Endothelial cell of umbilical vein (primary cell): Measurements from ENCODE around the gene AQP10. TPM values are rescaled to one million over a fixed set of nuclear protein-coding genes. Genes with fewer than 3 reads are reported as not detected.

ENCODE experiments used
- BruUV-seq: library from RNA; stranded (reverse); fragments of 400-500 nt; replicated peaks from 2 replicates; lab custom pipeline; 2021; lab: Mats Ljungman, UMichigan
- CTCF ChIA-PET: fragments of 300-600, 350-600 bp; sonication (Branson Sonifier 250); formaldehyde crosslinking; loops from one replicate; lab custom pipeline; 2021; ENCODE audit warnings: antibody characterized with exemption, inconsistent platforms; lab: Charles Lee
- POLR2A ChIA-PET: fragments of 300-600, 350-600 bp; sonication (Branson Sonifier 250); formaldehyde crosslinking; loops from one replicate; lab custom pipeline; 2021; ENCODE audit warnings: antibody characterized with exemption, inconsistent platforms; lab: Charles Lee
- DNase-seq: peaks from one replicate; pipeline ENCODE4 v3.0.0-alpha.2; 2011; ENCODE audit warnings: low read depth, low spot score
- FAIRE-seq: peaks from 2 replicates; lab custom pipeline; 2011; peaks lifted over from hg19 to GRCh38; lab: Jason Lieb, UNC
- H2AFZ ChIP-seq: 2 replicates; pipeline ENCODE4 v1.6.0; 2012; ENCODE audit warnings: low read depth, low read length, control low read depth, inconsistent platforms
- H3K27ac ChIP-seq: 2 replicates; pipeline ENCODE4 v1.5.1; 2011; ENCODE audit warnings: low read depth, mild to moderate bottlenecking, control low read depth, low read length, moderate library complexity; ENCODE audit not compliant: insufficient read depth
- H3K27me3 ChIP-seq, 2 experiments: 2 replicates each; pipeline versions ENCODE4 v1.6.0 to v1.6.1; 2011; ENCODE audit warnings: low read length in 2 of 2, mixed read lengths in 1 of 2; ENCODE audit not compliant: control insufficient read depth in 2 of 2, insufficient read depth in 2 of 2
- H3K36me3 ChIP-seq, 2 experiments: 2 replicates in 1 of 2; 3 replicates in 1 of 2; pipeline ENCODE4 v1.5.1; 2011; ENCODE audit warnings: low read length in 2 of 2, mild to moderate bottlenecking in 1 of 2, moderate library complexity in 1 of 2; ENCODE audit not compliant: control insufficient read depth in 2 of 2, insufficient read depth in 2 of 2; ENCODE audit errors: extremely low read depth in 1 of 2
- H3K4me1 ChIP-seq: 3 replicates; pipeline ENCODE4 v1.5.1; 2011; ENCODE audit warnings: mild to moderate bottlenecking, low read length; ENCODE audit not compliant: control insufficient read depth, insufficient read depth; ENCODE audit errors: extremely low read depth
- H3K4me2 ChIP-seq: 2 replicates; pipeline ENCODE4 v1.6.1; 2011; ENCODE audit warnings: low read length, control low read depth, mixed read lengths; ENCODE audit not compliant: insufficient read depth
- H3K4me3 ChIP-seq, 3 experiments: fragments of 200-600 bp in 1 of 3; sonication (generic), shearing (Covaris generic) in 1 of 3; replicated peaks in 1 of 3; 2 replicates each; pipeline ENCODE4 v1.5.1; 2011 to 2016; ENCODE audit warnings: control low read depth in 3 of 3, low read length in 3 of 3, mild to moderate bottlenecking in 2 of 3, inconsistent platforms in 1 of 3, low read depth in 1 of 3, moderate library complexity in 1 of 3; ENCODE audit not compliant: insufficient read depth in 1 of 3
- H3K79me2 ChIP-seq: 2 replicates; pipeline ENCODE4 v1.6.0; 2012; ENCODE audit warnings: low read length, inconsistent platforms; ENCODE audit not compliant: control insufficient read depth, insufficient read depth
- H3K9ac ChIP-seq: replicated peaks from 2 replicates; pipeline ENCODE3; 2011; ENCODE audit warnings: low read length, control low read depth; ENCODE audit not compliant: insufficient read depth; ENCODE audit errors: extremely low read depth
- H3K9me1 ChIP-seq: replicated peaks from 3 replicates; pipeline ENCODE4 v1.6.0; 2011; ENCODE audit warnings: mild to moderate bottlenecking, low read length; ENCODE audit not compliant: control insufficient read depth, insufficient read depth; ENCODE audit errors: extremely low read depth
- H3K9me3 ChIP-seq: replicated peaks from 2 replicates; pipeline ENCODE4 v1.5.1; 2012; ENCODE audit warnings: low read length, inconsistent platforms; ENCODE audit not compliant: control insufficient read depth, insufficient read depth
- H4K20me1 ChIP-seq: replicated peaks from 2 replicates; pipeline ENCODE3; 2011; ENCODE audit warnings: mild to moderate bottlenecking, low read length; ENCODE audit not compliant: control insufficient read depth, insufficient read depth; ENCODE audit errors: extremely low read depth
- EZH2 ChIP-seq: IDR thresholded peaks from 2 replicates; pipeline ENCODE4 v1.6.1; 2012; ENCODE audit warnings: borderline replicate concordance, low read depth, mild to moderate bottlenecking, moderate library complexity, low read length, inconsistent platforms; ENCODE audit not compliant: severe bottlenecking
- FOS ChIP-seq: IDR thresholded peaks from 2 replicates; pipeline ENCODE4 v1.6.1; 2011; ENCODE audit warnings: mild to moderate bottlenecking, low read length, moderate library complexity, borderline replicate concordance; ENCODE audit not compliant: insufficient read depth
- GATA2 ChIP-seq: IDR thresholded peaks from 2 replicates; pipeline ENCODE4 v1.7.0; 2011; ENCODE audit warnings: low read depth, mild to moderate bottlenecking, moderate library complexity, mixed read lengths, low read length; ENCODE audit not compliant: insufficient read length, insufficient read depth
- JUN ChIP-seq: IDR thresholded peaks from 2 replicates; pipeline ENCODE4 v1.6.1; 2011; ENCODE audit warnings: borderline replicate concordance, low read depth; ENCODE audit not compliant: insufficient read length, insufficient read depth
- MYC ChIP-seq: IDR thresholded peaks from one replicate; pipeline ENCODE4 v1.6.1; 2011; ENCODE audit warnings: mild to moderate bottlenecking, low read depth, low read length
- POLR2A ChIP-seq: IDR thresholded peaks from 2 replicates; pipeline ENCODE4 v1.6.1; 2012; ENCODE audit warnings: low read depth, mild to moderate bottlenecking, control low read depth, low read length
- POLR2AphosphoS5 ChIP-seq: IDR thresholded peaks from 2 replicates; pipeline ENCODE4 v1.6.1; 2012; ENCODE audit warnings: low read depth, mild to moderate bottlenecking, control low read depth, low read length, moderate library complexity; ENCODE audit not compliant: insufficient read depth
- dilution Hi-C: fragments of 300-500 bp; cut with MboI; formaldehyde crosslinking; loops from one replicate; pipeline ENCODE4 v1.15.0; 2019; ENCODE audit warnings: low sequenced_read_pairs; ENCODE audit not compliant: extremely low pct_ligation_motif_present
- intact Hi-C: fragments of 100-400 bp; cut with micrococcal nuclease; formaldehyde crosslinking; loops from one replicate; pipeline ENCODE4 v1.10.0; 2022
- polyA plus RNA-seq, 4 experiments: library from polyadenylated mRNA; depleted of rRNA in 3 of 4; stranded (reverse) in 3 of 4; unstranded in 1 of 4; fragments of >200 nt; gene quantifications; 2 replicates each; pipeline versions ENCODE4 v1.2.1 to v1.2.3, GENCODE V29; 2011 to 2012; ENCODE audit warnings: missing spikeins in 1 of 4
- total RNA-seq: library from RNA; stranded (reverse); gene quantifications from 2 replicates; pipeline ENCODE4 v1.2.3, GENCODE V29; 2021
- TF ChIP-seq, protein P1 (sequence below): IDR thresholded peaks from 2 replicates; pipeline ENCODE4 v1.6.1; 2011; ENCODE audit not compliant: insufficient read depth, insufficient read length

AQP10 gene
- total and polyA plus RNA-seq, 2 donors (not counting 3 experiments of a cell fraction or from before 2014, with no cell fraction given), result not detected

DNA sequence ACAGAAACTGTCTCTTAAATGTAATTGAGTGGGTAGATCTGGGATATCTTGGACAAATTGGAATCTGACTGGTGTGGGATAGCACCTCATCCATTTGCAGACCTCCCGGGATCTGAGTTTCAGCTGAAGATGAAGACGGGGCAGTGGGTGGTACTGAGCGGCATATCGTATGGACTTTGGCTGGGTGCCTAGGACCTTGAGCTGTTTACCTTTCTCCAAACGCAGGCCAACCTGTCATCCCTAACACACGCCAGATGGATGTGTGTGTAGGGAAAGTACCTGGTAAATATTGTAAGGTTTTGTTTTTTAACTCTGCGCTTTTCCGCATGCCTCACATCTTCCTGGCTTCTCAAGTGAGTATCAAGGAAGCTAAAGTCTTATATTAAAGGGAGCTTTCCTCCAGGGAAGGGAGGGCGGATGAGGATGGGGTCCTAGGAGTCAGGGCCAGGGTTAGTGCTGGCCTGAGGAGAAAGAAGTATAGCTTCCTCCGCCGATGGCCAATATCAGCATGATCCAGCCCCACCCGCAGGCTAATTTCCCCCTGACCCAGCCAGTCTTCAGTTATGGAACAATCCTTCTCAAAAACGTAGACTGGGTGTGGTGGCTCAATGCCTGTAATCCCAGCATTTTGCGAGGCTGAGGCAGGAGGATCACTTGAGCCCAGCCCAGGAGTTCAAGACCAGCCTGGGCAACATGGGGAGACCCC, 30.6 kb downstream of the AQP10 start:
- Histone ChIP-seq H3K27me3 (no peaks in the 10 kb centered on the region), H3K9me3 (no peaks in the 10 kb centered on the region), H3K9me1 (no peaks in the 10 kb centered on the region), H4K20me1 (no peaks in the 10 kb centered on the region), H3K4me2 (no peak overlapping the region), H3K36me3 (peaks cover 2 to 16% of the 10 kb centered on the region in 2 experiments), H3K9ac (no peak overlapping the region), H3K27ac (no peak overlapping the region), H3K4me3 (no peak overlapping the region), H3K79me2 (no peaks in the 10 kb centered on the region), H2AFZ (no peak overlapping the region), H3K4me1 (peaks cover 20% of the 10 kb centered on the region)
- FAIRE-seq, result no peak
- intact Hi-C loops, result no loop called here
- dilution Hi-C loops, result no loop called here
- no peak for DNase-seq
- CTCF ChIA-PET, result interaction anchor here (1.2 to 5.4 kb wide), 5 partner anchors 10 to 194 kb away, joined by 3 to 35 read pairs (median 4); no protein-coding TSS in a partner anchor
- POLR2A ChIA-PET, result no interaction called here
- TF ChIP-seq JUN (no peak), EZH2 (no peak), POLR2A (no peak), FOS (no peak), POLR2AphosphoS5 (no peak), MYC (no peak)
- TF ChIP-seq, protein P1, sequence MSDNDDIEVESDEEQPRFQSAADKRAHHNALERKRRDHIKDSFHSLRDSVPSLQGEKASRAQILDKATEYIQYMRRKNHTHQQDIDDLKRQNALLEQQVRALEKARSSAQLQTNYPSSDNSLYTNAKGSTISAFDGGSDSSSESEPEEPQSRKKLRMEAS, result no peak
- BruUV-seq, result no TSS peak

DNA sequence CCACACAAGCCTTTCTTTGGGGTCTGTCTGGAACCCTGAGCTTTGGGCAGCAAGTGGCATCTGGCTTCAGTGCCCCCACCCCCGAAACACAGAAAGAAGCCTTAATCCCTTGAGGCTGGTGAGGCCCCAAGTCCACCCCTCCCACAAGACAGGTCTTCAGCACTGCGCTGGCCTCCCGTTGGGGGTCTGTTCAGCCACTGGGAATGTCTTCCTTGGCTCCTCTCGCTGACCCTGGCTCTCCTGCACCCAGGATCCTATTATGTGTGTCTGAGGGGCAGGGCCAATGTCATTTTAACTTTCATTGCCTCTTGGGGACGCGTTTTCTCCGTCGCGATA, 31.3 kb downstream of the AQP10 start:
- FAIRE-seq, result no peak
- DNase-seq, result no peak
- Histone ChIP-seq H3K27me3 (no peaks in the 10 kb centered on the region), H3K4me3 (peak overlapping the region in 2 of 3 experiments; percentile 19 to 46), H3K4me1 (peaks cover 16% of the 10 kb centered on the region), H3K9me1 (no peaks in the 10 kb centered on the region), H3K79me2 (no peaks in the 10 kb centered on the region), H3K9ac (no peak overlapping the region), H3K4me2 (peak overlapping the region; percentile 48), H3K9me3 (no peaks in the 10 kb centered on the region), H4K20me1 (no peaks in the 10 kb centered on the region), H3K36me3 (peaks cover 2 to 15% of the 10 kb centered on the region in 2 experiments), H3K27ac (no peak overlapping the region), H2AFZ (peak overlapping the region; percentile 88)
- intact Hi-C loops, result no loop called here
- dilution Hi-C loops, result no loop called here
- ChIA-PET POLR2A (no interaction called here), CTCF (interaction anchor here (1.0 to 5.4 kb wide), 9 partner anchors 9 to 195 kb away, joined by 3 to 35 read pairs (median 5); no protein-coding TSS in a partner anchor)
- no peak for TF ChIP-seq GATA2
- TF ChIP-seq, protein P1, result no peak
- no TSS peak for BruUV-seq
